ENCODE results near the gene ATP10A. TPM values are rescaled to one million over a fixed set of nuclear protein-coding genes. Genes with fewer than 3 reads are reported as not detected.

ATP10A gene
- total RNA-seq, 1 donor from 2014 or later: 0.58 TPM

GRCh38 chr15:25701721-25702465, 161.2 kb downstream of the ATP10A start:
- H3K36me3 ChIP-seq: no peaks in the 10 kb centered on the region
- no peak overlapping the region for H3K27ac ChIP-seq (replicated peaks)
- no peak overlapping the region for H3K4me3 ChIP-seq
- TF ChIP-seq, protein P1, sequence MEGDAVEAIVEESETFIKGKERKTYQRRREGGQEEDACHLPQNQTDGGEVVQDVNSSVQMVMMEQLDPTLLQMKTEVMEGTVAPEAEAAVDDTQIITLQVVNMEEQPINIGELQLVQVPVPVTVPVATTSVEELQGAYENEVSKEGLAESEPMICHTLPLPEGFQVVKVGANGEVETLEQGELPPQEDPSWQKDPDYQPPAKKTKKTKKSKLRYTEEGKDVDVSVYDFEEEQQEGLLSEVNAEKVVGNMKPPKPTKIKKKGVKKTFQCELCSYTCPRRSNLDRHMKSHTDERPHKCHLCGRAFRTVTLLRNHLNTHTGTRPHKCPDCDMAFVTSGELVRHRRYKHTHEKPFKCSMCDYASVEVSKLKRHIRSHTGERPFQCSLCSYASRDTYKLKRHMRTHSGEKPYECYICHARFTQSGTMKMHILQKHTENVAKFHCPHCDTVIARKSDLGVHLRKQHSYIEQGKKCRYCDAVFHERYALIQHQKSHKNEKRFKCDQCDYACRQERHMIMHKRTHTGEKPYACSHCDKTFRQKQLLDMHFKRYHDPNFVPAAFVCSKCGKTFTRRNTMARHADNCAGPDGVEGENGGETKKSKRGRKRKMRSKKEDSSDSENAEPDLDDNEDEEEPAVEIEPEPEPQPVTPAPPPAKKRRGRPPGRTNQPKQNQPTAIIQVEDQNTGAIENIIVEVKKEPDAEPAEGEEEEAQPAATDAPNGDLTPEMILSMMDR (IDR thresholded peaks at IDR 0.05; ENCODE audit: borderline replicate concordance): no peak
- peaks cover 11% of the 10 kb centered on the region for H3K4me1 ChIP-seq
- no peak for DNase-seq
- H3K9me3 ChIP-seq (replicated peaks): no peaks in the 10 kb centered on the region
- no peaks in the 10 kb centered on the region for H3K27me3 ChIP-seq (ENCODE audit: low read depth)
- intact Hi-C loops (cut with micrococcal nuclease): no loop called here

- H3K4me3 ChIP-seq: no peak overlapping the region
- no peaks in the 10 kb centered on the region for H3K36me3 ChIP-seq
- no peaks in the 10 kb centered on the region for H3K9me3 ChIP-seq (replicated peaks)
- intact Hi-C loops (cut with micrococcal nuclease): no loop called here
- no peak for DNase-seq
- no peak overlapping the region for H3K27ac ChIP-seq (replicated peaks)
- H3K27me3 ChIP-seq (ENCODE audit: low read depth): no peaks in the 10 kb centered on the region
- H3K4me1 ChIP-seq: peaks cover 13% of the 10 kb centered on the region
- TF ChIP-seq, protein P1 (IDR thresholded peaks at IDR 0.05; ENCODE audit: borderline replicate concordance): no peak
These were observed 162.2 kb downstream of the ATP10A start for GRCh38 chr15:25700916-25701315.

GRCh38 chr15:25697586-25697985, 165.5 kb downstream of the ATP10A start:
- intact Hi-C loops (cut with micrococcal nuclease): loop anchor here (10.0 kb wide), 2 partner anchors 193 to 237 kb away; no protein-coding TSS in a partner anchor

GRCh38 chr15:25695875-25696760, 167.0 kb downstream of the ATP10A start:
- Histone ChIP-seq H3K4me1 (peaks cover 13% of the 10 kb centered on the region), H3K27ac (replicated peaks) (no peak overlapping the region), H3K9me3 (replicated peaks) (no peaks in the 10 kb centered on the region), H3K4me3 (no peak overlapping the region), H3K27me3 (ENCODE audit: low read depth) (no peaks in the 10 kb centered on the region), H3K36me3 (no peaks in the 10 kb centered on the region)
- TF ChIP-seq, protein P1 (IDR thresholded peaks at IDR 0.05; ENCODE audit: borderline replicate concordance): no peak
- no peak for DNase-seq
- intact Hi-C loops (cut with micrococcal nuclease): loop anchor here (10.0 kb wide), 2 partner anchors 191 to 239 kb away; no protein-coding TSS in a partner anchor

More at GRCh38 chr15:25697586-25697985, 165.5 kb downstream of the ATP10A start:
- H3K9me3 ChIP-seq (replicated peaks): no peaks in the 10 kb centered on the region
- TF ChIP-seq, protein P1 (IDR thresholded peaks at IDR 0.05; ENCODE audit: borderline replicate concordance): no peak
- no peaks in the 10 kb centered on the region for H3K27me3 ChIP-seq (ENCODE audit: low read depth)
- no peaks in the 10 kb centered on the region for H3K36me3 ChIP-seq
- no peak overlapping the region for H3K4me3 ChIP-seq
- peaks cover 13% of the 10 kb centered on the region for H3K4me1 ChIP-seq
- H3K27ac ChIP-seq (replicated peaks): no peak overlapping the region
- DNase-seq: no peak

DNA sequence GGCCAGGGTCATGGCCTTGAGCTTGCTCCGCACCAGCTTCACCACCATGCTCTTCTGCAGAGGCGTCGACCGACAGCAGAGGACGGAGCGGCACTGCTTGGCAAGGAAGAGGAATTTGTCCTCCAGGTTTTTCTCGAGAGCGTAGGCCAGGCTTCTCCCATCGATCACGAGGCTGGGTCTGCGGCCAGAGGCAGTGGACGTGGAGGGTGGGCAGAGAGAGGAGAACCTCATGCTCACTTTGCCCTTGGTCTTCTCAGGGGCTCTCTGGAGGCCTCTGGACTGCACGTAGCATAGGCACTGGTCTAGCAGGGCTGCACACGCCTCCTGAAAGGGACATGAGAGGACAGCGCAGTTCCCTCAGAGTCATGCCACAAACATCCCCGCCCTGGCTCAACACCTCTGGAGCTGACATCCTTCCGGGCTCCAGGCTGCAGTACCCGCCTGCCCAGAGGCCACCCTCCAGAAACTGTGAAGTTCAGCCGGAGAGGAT, 168.3 kb downstream of the ATP10A start:
- no peaks in the 10 kb centered on the region for H3K9me3 ChIP-seq (replicated peaks)
- peaks cover 13% of the 10 kb centered on the region for H3K4me1 ChIP-seq
- no peak overlapping the region for H3K4me3 ChIP-seq
- intact Hi-C loops (cut with micrococcal nuclease): loop anchor here (10.0 kb wide), 2 partner anchors 190 to 240 kb away; no protein-coding TSS in a partner anchor
- no peaks in the 10 kb centered on the region for H3K36me3 ChIP-seq
- H3K27me3 ChIP-seq (ENCODE audit: low read depth): peaks cover under 1% of the 10 kb centered on the region
- TF ChIP-seq, protein P1 (IDR thresholded peaks at IDR 0.05; ENCODE audit: borderline replicate concordance): no peak
- no peak for DNase-seq
- no peak overlapping the region for H3K27ac ChIP-seq (replicated peaks)

All from left ventricle myocardium inferior (tissue), 1 donor.